Measurements from ENCODE around the gene DARS1.

Gene DARS1

GRCh38 chr2:135876066-135876711 is 109.2 kb downstream of the DARS1 start, which contains the start of gene MCM6 (continued):
- TF ChIP-seq, protein P1, sequence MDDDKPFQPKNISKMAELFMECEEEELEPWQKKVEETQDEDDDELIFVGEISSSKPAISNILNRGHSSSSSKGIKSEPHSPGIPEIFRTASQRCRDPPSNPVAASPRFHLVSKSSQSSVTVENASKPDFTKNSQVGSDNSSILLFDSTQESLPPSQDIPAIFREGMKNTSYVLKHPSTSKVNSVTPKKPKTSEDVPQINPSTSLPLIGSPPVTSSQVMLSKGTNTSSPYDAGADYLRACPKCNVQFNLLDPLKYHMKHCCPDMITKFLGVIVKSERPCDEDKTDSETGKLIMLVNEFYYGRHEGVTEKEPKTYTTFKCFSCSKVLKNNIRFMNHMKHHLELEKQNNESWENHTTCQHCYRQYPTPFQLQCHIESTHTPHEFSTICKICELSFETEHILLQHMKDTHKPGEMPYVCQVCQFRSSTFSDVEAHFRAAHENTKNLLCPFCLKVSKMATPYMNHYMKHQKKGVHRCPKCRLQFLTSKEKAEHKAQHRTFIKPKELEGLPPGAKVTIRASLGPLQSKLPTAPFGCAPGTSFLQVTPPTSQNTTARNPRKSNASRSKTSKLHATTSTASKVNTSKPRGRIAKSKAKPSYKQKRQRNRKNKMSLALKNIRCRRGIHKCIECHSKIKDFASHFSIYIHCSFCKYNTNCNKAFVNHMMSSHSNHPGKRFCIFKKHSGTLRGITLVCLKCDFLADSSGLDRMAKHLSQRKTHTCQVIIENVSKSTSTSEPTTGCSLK (tag by site-specific recombination; IDR thresholded peaks at IDR 0.05) = no peak
- TF ChIP-seq KLF8 (tag by site-specific recombination; IDR thresholded peaks at IDR 0.05) = peak; percentile 32; the same call in 1 of the 2 replicates
- TF ChIP-seq, protein P2, sequence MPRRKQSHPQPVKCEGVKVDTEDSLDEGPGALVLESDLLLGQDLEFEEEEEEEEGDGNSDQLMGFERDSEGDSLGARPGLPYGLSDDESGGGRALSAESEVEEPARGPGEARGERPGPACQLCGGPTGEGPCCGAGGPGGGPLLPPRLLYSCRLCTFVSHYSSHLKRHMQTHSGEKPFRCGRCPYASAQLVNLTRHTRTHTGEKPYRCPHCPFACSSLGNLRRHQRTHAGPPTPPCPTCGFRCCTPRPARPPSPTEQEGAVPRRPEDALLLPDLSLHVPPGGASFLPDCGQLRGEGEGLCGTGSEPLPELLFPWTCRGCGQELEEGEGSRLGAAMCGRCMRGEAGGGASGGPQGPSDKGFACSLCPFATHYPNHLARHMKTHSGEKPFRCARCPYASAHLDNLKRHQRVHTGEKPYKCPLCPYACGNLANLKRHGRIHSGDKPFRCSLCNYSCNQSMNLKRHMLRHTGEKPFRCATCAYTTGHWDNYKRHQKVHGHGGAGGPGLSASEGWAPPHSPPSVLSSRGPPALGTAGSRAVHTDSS (tag by site-specific recombination; IDR thresholded peaks at IDR 0.05) = no peak
- peak; percentile 70 for TF ChIP-seq SP3 (tag by site-specific recombination; IDR thresholded peaks at IDR 0.05)
- no peak for TF ChIP-seq ZNF416 (tag by site-specific recombination; IDR thresholded peaks at IDR 0.05)
- no peak for TF ChIP-seq ZFP69B (tag by site-specific recombination; IDR thresholded peaks at IDR 0.05)
- peak; percentile 57 for TF ChIP-seq SCRT2 (tag by site-specific recombination; IDR thresholded peaks at IDR 0.05)
- TF ChIP-seq YY1 (tag by site-specific recombination; IDR thresholded peaks at IDR 0.05) = no peak
- TF ChIP-seq ZNF426 (tag by site-specific recombination; IDR thresholded peaks at IDR 0.05) = no peak
- no peak for TF ChIP-seq ZNF133 (tag by site-specific recombination; IDR thresholded peaks at IDR 0.05)
- TF ChIP-seq ZNF24 (tag by site-specific recombination; IDR thresholded peaks at IDR 0.05) = no peak
- TF ChIP-seq ZNF433 (tag by site-specific recombination; IDR thresholded peaks at IDR 0.05; ENCODE audit: low read depth) = no peak
- no peak for TF ChIP-seq ZEB2 (tag by site-specific recombination; IDR thresholded peaks at IDR 0.05)
- no peak for TF ChIP-seq PATZ1 (tag by site-specific recombination; IDR thresholded peaks at IDR 0.05)
- TF ChIP-seq ZNF530 (tag by site-specific recombination; IDR thresholded peaks at IDR 0.05; ENCODE audit: low read depth) = no peak
- TF ChIP-seq ZNF571 (tag by site-specific recombination; IDR thresholded peaks at IDR 0.05) = no peak
- no peak for TF ChIP-seq ZNF830 (tag by site-specific recombination; IDR thresholded peaks at IDR 0.05; ENCODE audit: low read depth)
- TF ChIP-seq MEIS1 (CRISPR knock-in tag; IDR thresholded peaks at IDR 0.05; ENCODE audit: borderline replicate concordance) = peak; percentile 82; the same call in 1 of the 2 replicates
- no peak for TF ChIP-seq AEBP2 (tag by site-specific recombination; IDR thresholded peaks at IDR 0.05; ENCODE audit: borderline replicate concordance)
- TF ChIP-seq ZNF629 (tag by site-specific recombination; IDR thresholded peaks at IDR 0.05) = no peak; the same call in 1 of the 2 replicates
- TF ChIP-seq ZBTB20 (tag by site-specific recombination; IDR thresholded peaks at IDR 0.05) = no peak
- no peak for TF ChIP-seq ZSCAN30 (tag by site-specific recombination; IDR thresholded peaks at IDR 0.05)
- TF ChIP-seq, protein P3, sequence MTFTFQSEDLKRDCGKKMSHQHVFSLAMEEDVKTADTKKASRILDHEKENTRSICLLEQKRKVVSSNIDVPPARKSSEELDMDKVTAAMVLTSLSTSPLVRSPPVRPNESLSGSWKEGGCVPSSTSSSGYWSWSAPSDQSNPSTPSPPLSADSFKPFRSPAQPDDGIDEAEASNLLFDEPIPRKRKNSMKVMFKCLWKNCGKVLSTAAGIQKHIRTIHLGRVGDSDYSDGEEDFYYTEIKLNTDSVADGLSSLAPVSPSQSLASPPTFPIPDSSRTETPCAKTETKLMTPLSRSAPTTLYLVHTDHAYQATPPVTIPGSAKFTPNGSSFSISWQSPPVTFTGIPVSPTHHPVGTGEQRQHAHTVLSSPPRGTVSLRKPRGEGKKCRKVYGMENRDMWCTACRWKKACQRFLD (tag by site-specific recombination; IDR thresholded peaks at IDR 0.05) = no peak
- no peak for TF ChIP-seq SETDB1 (IDR thresholded peaks at IDR 0.05; ENCODE audit: insufficient read length, low read length)
- TF ChIP-seq ZNF274 (IDR thresholded peaks at IDR 0.05; ENCODE audit: low read length) = no peak
- no peak for TF ChIP-seq ZNF274 (tag by site-specific recombination; IDR thresholded peaks at IDR 0.05; ENCODE audit: borderline replicate concordance)
- peak; percentile 76 for TF ChIP-seq ZBTB8A (tag by site-specific recombination; IDR thresholded peaks at IDR 0.05)
- TF ChIP-seq ZNF48 (tag by site-specific recombination; IDR thresholded peaks at IDR 0.05) = no peak
- peak; percentile 91; the same call in 1 of the 2 replicates for TF ChIP-seq HOXD13 (CRISPR knock-in tag; IDR thresholded peaks at IDR 0.05; ENCODE audit: borderline replicate concordance)
- TF ChIP-seq ZXDB (tag by site-specific recombination; IDR thresholded peaks at IDR 0.05) = peak; percentile 63
- TF ChIP-seq ZNF560 (tag by site-specific recombination; IDR thresholded peaks at IDR 0.05; ENCODE audit: borderline replicate concordance) = no peak
- no peak for TF ChIP-seq PRDM6 (tag by site-specific recombination; IDR thresholded peaks at IDR 0.05)

Data from HEK293 (cell line).